Type B pancreatic cell (in vitro differentiated cells): Measurements from ENCODE around the gene RUNX2. TPM values are rescaled to one million over a fixed set of nuclear protein-coding genes. Genes with fewer than 3 reads are reported as not detected.

Experiments
- DNase-seq: peaks from one replicate; pipeline ENCODE4 v3.0.0; 2021; ENCODE audit warnings: mixed read lengths; ENCODE audit not compliant: unreplicated experiment; ENCODE audit errors: extremely low spot score
- H3K27ac Mint-ChIP-seq: 2 replicates; pipeline ENCODE4 v1.8.0; 2021; ENCODE audit warnings: mild to moderate bottlenecking, mixed read lengths
- H3K27me3 Mint-ChIP-seq: 2 replicates; pipeline ENCODE4 v1.8.0; 2021; ENCODE audit warnings: mixed read lengths
- H3K36me3 Mint-ChIP-seq: 2 replicates; pipeline ENCODE4 v1.8.0; 2021; ENCODE audit warnings: mixed read lengths
- H3K4me1 Mint-ChIP-seq: one replicate; pipeline ENCODE4 v1.8.0; 2021; ENCODE audit warnings: mixed read lengths; ENCODE audit not compliant: unreplicated experiment
- H3K4me3 Mint-ChIP-seq: 2 replicates; pipeline ENCODE4 v1.8.0; 2021; ENCODE audit warnings: mild to moderate bottlenecking, mixed read lengths
- H3K9me3 Mint-ChIP-seq: 2 replicates; pipeline ENCODE4 v1.8.0; 2021; ENCODE audit warnings: mixed read lengths
- CTCF ChIP-seq: fragments of 200-600 bp; sonication (generic); conservative IDR thresholded peaks from 2 replicates; pipeline ENCODE4 v1.5.0; 2021; ENCODE audit warnings: antibody characterized with exemption, mild to moderate bottlenecking
- total RNA-seq: library from RNA; stranded (reverse); gene quantifications from 2 replicates; pipeline ENCODE4 v1.2.1, GENCODE V29; 2021; ENCODE audit warnings: low replicate concordance

RUNX2 gene
- total RNA-seq, 1 donor from 2014 or later, result 6.0 TPM

GRCh38 chr6:45655745-45656476 is 327.8 kb downstream of the RUNX2 start:
- peaks cover 2% of the 10 kb centered on the region for H3K4me1 Mint-ChIP-seq
- peaks cover 4% of the 10 kb centered on the region for H3K9me3 Mint-ChIP-seq
- H3K27me3 Mint-ChIP-seq, result peaks cover 38% of the 10 kb centered on the region
- H3K4me3 Mint-ChIP-seq, result no peak overlapping the region
- no peak overlapping the region for H3K27ac Mint-ChIP-seq
- DNase-seq, result no peak
- H3K36me3 Mint-ChIP-seq, result no peaks in the 10 kb centered on the region
- no peak for TF ChIP-seq CTCF

- no peaks in the 10 kb centered on the region for H3K4me1 Mint-ChIP-seq
- no peaks in the 10 kb centered on the region for H3K36me3 Mint-ChIP-seq
- peaks cover 4% of the 10 kb centered on the region for H3K9me3 Mint-ChIP-seq
- H3K27ac Mint-ChIP-seq, result no peak overlapping the region
- peaks cover 51% of the 10 kb centered on the region for H3K27me3 Mint-ChIP-seq
- no peak for TF ChIP-seq CTCF
- no peak overlapping the region for H3K4me3 Mint-ChIP-seq
- DNase-seq, result no peak
These were observed 329.1 kb downstream of the RUNX2 start for GRCh38 chr6:45657226-45657625.

- H3K27me3 Mint-ChIP-seq, result peaks cover 60% of the 10 kb centered on the region
- H3K36me3 Mint-ChIP-seq, result no peaks in the 10 kb centered on the region
- H3K4me1 Mint-ChIP-seq, result no peaks in the 10 kb centered on the region
- no peak overlapping the region for H3K27ac Mint-ChIP-seq
- no peak overlapping the region for H3K4me3 Mint-ChIP-seq
- TF ChIP-seq CTCF, result no peak
- peaks cover 4% of the 10 kb centered on the region for H3K9me3 Mint-ChIP-seq
- DNase-seq, result no peak
These were observed 330.3 kb downstream of the RUNX2 start for GRCh38 chr6:45658400-45658799.

GRCh38 chr6:45658958-45659357 is 330.8 kb downstream of the RUNX2 start:
- H3K27ac Mint-ChIP-seq, result no peak overlapping the region
- DNase-seq, result no peak
- peaks cover 4% of the 10 kb centered on the region for H3K9me3 Mint-ChIP-seq
- peaks cover 62% of the 10 kb centered on the region for H3K27me3 Mint-ChIP-seq
- no peak overlapping the region for H3K4me3 Mint-ChIP-seq
- no peak for TF ChIP-seq CTCF
- no peaks in the 10 kb centered on the region for H3K36me3 Mint-ChIP-seq
- H3K4me1 Mint-ChIP-seq, result peaks cover 2% of the 10 kb centered on the region

- Mint-ChIP-seq H3K9me3 (peaks cover 4% of the 10 kb centered on the region), H3K4me3 (peak overlapping the region; percentile 14), H3K36me3 (no peaks in the 10 kb centered on the region), H3K27ac (no peak overlapping the region), H3K27me3 (peaks cover 81% of the 10 kb centered on the region), H3K4me1 (peaks cover 9% of the 10 kb centered on the region)
- DNase-seq, result no peak
- TF ChIP-seq CTCF, result no peak
These were observed 333.5 kb downstream of the RUNX2 start for GRCh38 chr6:45661661-45662060.
